HT1080 (cell line): ENCODE data around the gene CRELD1. TPM values are rescaled to one million over a fixed set of nuclear protein-coding genes. Genes with fewer than 3 reads are reported as not detected.
A peak's percentile ranks its signal among the peaks of the same experiment; 100 is the strongest.

Experiments
- DNase-seq: peaks from one replicate; pipeline ENCODE4 v3.0.0-alpha.2; 2015; ENCODE audit warnings: low read depth
- total RNA-seq: library from RNA; depleted of rRNA; stranded (reverse); fragments of >200 nt; shearing (Covaris generic); gene quantifications from 2 replicates; pipeline ENCODE4 v1.2.3, GENCODE V29; 2014

Gene CRELD1
- total RNA-seq, 1 experiment from 2014 or later, result 1.6 TPM

DNA sequence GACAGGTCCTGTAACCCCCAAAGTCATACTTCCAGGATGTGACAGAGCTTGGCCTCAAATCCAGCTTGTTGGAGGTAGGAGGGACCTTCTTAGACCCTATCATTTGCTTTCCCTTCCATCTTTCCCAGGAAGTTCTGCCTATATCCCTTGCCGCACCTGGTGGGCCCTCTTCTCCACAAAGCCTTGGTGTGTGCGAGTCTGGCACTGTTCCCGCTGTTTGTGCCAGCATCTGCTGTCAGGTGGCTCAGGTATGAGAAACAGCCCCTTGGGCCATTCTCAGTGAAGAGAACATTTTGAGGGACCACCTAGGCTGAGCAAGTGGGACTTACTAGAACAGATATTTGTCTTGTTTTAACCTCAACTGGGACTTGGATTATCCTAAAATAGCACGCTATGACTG, 29.7 kb upstream of the CRELD1 start:
- DNase-seq, result no peak

DNA sequence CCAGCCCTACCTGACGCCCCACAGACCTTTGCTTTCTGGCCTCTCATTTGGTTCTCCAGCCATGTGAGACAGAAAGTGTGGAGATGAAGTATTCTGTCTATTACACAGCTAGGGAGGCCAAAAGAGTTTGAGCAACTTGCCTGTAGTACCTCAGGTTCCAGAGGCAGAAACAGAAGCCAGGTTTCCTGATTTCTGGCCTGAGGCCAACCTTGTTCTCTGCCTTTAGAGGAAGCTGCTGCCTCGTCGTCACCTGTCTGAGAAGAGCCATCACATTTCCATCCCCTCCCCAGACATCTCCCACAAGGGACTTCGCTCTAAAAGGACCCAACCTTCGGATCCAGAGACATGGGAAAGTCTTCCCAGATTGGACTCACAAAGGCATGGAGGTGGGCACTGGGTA, 27.2 kb upstream of the CRELD1 start:
- DNase-seq, result no peak

DNA sequence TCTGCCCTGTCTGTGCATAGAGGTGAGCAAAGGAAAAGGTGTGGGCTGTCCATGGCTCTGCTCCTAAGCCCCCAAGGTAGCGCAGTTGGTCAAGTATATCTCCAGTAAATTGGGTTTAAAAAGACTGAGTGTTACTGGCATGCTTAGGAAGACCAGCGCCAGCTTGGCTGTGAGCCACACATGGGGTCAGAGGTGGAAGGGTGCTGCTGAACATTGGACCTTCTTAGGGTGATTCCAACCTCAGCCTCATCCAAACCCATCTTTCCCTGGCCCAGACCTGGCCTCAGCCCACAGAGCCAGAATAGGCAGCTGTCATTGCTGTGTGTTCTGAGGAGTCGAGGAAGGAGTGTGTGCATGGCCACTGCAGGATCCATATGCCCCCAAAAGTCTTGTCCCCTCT, 25.3 kb upstream of the CRELD1 start:
- DNase-seq, result no peak

DNA sequence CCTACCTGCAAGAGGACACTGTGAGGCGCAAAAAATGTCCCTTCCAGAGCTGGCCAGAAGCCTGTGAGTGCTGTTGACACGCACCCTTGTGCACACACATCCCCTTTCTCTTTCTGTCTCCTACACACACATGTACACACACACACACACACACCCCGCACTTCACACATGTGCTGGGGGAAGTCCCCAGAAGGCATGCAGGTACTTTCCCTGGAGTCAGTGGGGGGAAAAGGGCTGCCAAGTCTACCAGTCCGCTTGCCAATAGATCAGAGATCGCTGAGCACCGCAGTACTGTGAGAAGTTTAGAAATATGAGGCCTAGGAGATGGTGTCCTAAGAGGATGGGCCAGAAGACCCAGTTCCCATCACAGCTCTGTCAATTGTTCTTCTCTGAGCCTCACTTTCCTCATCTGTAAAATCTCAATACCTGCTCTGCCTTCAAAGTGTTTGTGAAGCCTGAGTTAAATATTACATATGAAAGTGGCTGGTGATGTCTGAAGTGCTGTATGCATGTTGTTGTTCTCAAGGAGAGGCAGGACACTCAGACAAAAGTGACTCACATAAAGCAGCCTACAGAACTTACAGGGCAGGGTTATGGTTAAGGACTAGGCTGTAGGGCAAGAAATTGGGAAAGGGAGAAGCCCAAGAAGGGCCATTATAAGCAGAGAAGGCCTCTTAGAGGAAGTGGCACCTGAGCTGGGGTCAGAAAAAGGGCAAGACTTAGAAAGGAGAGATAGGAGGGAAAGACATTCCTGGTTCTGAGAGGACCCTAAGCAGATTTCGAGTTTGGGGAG, 24.2 kb upstream of the CRELD1 start:
- DNase-seq, result no peak

DNA sequence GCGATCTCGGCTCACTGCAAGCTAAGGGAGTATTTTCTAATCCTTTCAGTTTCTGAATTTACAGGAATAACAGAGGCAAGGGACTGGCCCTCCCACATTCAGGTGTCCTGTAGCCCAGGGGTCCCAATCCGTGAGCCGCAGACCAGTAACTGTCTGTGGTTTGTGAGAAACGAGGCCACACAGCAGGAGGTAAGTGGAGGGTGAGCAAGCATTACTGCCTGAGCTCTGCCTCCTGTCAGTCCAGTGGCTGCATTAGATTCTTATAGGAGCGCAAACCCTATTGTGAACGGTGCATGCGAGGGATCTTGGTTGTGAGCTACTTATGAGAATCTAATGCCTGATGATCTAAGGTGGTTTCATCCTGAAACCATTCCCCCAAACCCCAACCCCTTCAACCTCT, 21.8 kb upstream of the CRELD1 start:
- DNase-seq, result no peak

DNA sequence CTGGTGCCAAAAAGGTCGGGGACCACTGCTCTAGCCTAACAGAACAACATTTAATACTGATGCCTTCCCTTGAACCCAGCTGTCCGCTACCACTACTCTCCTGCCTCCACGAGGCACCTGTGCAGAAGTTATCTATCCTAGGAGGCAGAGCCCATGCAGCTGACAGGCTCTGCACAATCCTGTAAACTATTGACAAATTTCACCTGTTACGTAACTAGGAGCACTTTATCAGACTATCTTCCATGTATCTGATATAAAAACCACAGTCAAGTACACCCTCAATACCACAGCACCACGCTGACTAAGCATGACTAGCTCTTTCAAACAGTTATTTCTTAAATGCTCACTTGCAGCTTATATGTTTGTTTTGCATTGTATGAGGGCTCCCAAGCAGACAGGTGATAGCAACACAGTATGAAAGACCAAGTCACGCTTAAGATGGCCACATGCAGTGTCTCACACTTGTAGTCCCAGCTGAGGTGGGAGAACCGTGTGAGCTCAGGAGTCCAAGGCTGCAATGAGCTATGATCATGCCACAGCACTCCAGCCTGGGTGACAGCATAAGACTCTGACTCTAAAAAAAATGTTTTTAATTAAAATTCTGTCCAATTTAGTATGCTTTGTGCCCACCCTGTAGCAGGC, 21.2 kb upstream of the CRELD1 start:
- peak; percentile 67 for DNase-seq

DNA sequence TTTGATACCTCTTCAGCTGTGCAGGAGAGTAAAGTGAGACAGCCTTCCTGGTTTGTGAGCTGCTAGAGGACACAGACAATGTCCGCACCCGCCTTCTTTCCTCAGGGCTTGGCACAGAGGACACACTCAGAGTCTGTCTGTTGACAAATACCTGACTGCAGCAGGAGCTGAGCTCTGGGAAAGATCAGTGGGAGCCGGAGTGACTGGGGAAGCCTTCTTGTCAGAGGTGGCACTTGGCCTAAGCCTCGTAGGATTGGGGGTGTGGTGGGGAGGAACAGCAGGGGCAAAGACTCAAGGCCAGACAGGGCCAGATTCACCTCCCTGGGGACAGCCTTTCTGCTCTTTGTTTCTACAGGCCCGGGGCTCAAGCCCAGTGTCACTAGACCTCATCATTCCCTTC, 20.0 kb upstream of the CRELD1 start:
- DNase-seq, result no peak

DNA sequence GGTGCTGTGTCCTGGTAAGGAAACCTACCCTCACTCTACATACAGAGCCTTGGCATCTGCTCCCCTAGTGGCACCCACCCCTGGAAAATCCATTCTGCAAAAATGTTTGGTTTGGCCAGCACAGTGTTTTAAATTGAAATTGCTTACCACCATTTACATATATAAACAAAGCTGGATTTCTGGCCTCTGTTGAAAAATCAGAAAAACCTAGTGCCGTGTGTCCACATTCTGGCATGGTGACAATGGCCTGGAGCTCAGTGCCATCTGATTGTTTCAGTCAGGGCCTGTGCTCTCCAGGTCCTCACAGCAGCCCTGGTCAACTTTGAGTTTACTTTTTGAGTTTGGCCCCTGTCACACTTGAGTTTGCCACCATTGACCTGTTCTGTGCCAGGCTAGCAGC, 19.6 kb upstream of the CRELD1 start:
- DNase-seq, result no peak

DNA sequence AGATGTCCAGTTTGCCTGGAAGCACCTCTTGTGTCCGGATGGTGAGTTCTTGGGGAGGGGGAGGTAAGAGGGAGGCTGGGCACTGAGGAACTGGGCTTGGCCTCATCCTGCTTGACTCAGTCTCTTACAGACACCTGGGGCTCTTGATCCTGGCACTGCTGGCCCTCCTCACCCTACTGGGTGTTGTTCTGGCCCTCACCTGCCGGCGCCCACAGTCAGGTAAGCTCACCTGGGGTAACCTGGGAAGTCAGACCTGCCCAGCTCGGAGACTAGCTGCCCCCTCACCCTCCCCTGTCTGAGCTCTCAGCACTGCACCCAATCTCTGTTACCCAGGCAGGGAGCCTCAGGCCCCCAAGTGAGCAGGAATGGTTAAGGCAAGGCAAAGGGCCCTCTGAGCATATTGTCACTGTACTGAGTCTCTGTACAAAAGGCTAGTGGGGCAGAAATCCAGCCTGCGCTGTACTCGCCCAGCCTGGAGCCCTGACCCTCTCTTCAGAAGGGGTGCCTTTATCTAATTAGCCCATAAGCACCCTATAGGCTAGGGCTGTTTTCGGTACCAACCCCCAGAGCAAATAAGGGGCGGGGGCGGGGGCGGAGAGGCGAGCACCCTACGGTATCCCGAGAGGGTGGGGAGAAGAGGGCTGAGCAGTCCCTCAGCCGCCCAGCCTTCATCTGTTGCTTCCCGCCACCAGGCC, 18.9 kb upstream of the CRELD1 start:
- no peak for DNase-seq

DNA sequence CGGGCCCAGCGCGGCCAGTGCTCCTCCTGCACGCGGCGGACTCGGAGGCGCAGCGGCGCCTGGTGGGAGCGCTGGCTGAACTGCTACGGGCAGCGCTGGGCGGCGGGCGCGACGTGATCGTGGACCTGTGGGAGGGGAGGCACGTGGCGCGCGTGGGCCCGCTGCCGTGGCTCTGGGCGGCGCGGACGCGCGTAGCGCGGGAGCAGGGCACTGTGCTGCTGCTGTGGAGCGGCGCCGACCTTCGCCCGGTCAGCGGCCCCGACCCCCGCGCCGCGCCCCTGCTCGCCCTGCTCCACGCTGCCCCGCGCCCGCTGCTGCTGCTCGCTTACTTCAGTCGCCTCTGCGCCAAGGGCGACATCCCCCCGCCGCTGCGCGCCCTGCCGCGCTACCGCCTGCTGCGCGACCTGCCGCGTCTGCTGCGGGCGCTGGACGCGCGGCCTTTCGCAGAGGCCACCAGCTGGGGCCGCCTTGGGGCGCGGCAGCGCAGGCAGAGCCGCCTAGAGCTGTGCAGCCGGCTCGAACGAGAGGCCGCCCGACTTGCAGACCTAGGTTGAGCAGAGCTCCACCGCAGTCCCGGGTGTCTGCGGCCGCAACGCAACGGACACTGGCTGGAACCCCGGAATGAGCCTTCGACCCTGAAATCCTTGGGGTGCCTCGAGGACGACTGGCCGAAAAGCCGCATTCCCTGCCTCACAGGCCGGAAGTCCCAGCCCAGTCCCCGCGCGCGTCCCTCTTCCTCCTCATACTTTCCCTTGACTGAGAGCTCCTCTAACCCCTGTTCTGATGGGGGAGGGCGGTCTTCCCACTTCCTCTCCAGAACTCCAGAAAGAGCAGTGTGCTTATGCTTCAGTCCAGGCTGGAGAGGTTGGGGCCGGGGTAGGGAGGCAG, 18.1 kb upstream of the CRELD1 start:
- DNase-seq, result peak; percentile 26

DNA sequence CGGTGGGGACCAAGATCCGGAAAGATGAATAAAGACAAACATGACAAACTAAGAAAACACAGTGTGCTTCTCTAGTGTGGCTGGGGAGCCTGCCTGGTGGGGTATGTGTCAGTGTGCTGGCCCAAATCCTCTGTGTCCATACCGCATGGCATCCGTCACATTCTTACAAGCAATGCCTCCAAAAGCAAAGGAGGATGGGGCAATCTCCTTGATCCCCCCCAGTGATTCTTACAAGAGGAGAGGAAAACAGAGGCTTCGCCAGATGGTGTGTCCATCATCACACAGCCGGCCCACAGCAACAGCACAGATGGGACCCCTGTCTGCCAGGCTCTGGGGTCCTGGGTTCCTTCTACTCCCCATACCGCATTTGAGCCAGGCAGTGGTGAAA, 17.3 kb upstream of the CRELD1 start:
- no peak for DNase-seq

DNA sequence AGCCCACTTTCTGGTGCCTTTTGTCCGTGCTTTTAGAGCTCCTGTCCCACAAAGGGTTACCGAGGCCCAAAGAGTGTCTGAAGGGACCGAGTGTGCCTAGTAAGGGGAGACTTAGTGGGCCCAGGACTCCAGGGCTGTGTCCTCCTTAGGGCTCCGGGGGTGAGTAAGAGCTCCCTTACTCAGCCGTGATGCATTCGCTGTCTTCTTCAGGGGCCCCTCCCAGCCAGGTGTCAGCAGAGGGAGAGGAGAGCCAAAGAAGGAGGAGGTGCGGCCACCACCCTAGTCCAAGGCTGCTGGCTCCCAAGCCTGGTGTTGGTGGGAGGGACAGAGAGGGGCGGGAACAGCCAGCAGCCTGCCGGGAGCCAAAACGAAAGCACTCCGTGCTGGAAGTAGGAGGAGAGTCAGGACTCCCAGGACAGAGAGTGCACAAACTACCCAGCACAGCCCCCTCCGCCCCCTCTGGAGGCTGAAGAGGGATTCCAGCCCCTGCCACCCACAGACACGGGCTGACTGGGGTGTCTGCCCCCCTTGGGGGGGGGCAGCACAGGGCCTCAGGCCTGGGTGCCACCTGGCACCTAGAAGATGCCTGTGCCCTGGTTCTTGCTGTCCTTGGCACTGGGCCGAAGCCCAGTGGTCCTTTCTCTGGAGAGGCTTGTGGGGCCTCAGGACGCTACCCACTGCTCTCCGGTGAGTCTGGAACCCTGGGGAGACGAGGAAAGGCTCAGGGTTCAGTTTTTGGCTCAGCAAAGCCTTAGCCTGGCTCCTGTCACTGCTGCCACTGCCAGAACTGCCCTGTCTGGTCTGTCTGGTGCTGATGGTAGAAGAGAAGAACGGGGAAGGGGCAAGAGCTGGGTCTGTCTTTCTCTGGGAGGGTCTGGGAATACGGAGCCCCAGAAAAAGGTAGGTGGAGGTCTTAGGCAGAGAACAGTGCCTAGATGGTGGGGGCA, 16.6 kb upstream of the CRELD1 start, which contains the start of gene IL17RC:
Gene IL17RC (plus strand): TSS at position 365 of the 947 bp plus-strand sequence. CDS start 218 bp downstream, at position 583.
- DNase-seq, result peak; percentile 93

DNA sequence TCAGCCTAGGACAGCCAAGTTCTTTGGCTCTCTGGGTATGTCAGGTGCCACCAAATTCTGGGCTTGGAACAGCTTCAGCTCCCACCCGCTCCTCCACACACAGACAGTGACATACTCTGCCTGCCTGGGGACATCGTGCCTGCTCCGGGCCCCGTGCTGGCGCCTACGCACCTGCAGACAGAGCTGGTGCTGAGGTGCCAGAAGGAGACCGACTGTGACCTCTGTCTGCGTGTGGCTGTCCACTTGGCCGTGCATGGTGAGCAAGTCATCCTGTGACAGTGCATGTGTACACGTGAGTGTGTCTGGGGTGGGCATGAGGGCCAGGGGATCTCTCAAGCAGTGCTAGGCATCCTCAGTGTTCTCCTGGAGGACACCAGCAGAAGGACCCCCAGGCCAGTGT, 15.8 kb upstream of the CRELD1 start:
- no peak for DNase-seq

DNA sequence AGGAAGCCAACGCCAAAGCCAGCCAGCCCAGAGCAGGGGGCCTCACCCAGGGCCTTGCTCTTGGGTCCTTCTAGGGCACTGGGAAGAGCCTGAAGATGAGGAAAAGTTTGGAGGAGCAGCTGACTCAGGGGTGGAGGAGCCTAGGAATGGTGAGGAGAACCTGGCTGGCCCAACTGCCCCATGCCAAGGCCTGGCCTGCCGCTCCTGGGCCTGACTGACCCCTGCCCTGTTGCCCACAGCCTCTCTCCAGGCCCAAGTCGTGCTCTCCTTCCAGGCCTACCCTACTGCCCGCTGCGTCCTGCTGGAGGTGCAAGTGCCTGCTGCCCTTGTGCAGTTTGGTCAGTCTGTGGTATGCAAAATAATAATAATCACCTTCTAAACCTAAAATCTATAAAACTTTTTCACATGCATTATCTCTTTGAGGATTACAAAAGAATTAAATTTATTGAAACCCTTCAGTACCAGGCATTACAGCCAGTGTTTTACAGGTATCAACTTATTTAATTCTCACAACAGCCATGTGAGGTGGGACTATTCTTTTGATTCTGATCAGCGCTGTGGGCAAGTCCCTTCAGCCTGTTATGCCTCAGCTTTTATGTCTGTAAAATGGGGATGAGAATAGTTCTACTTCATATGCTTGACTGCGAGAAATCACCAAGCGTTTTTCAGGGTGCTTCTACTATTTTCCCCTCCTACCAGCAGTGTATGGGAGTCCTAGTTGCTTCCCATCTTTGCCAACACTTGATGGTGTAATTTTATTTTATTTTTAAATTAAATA, 15.2 kb upstream of the CRELD1 start:
- DNase-seq, result no peak

DNA sequence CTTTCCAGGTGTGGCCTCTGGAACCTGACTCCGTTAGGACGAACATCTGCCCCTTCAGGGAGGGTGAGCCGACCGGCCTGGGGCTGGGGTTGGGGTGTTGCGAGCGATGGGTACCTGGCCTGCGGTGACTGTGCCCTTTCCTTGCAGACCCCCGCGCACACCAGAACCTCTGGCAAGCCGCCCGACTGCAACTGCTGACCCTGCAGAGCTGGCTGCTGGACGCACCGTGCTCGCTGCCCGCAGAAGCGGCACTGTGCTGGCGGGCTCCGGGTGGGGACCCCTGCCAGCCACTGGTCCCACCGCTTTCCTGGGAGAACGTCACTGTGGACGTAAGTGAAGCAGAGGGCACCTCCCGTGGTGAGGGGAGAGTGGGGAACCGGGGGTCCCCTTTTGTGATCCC, 5.5 kb upstream of the CRELD1 start:
- no peak for DNase-seq

DNA sequence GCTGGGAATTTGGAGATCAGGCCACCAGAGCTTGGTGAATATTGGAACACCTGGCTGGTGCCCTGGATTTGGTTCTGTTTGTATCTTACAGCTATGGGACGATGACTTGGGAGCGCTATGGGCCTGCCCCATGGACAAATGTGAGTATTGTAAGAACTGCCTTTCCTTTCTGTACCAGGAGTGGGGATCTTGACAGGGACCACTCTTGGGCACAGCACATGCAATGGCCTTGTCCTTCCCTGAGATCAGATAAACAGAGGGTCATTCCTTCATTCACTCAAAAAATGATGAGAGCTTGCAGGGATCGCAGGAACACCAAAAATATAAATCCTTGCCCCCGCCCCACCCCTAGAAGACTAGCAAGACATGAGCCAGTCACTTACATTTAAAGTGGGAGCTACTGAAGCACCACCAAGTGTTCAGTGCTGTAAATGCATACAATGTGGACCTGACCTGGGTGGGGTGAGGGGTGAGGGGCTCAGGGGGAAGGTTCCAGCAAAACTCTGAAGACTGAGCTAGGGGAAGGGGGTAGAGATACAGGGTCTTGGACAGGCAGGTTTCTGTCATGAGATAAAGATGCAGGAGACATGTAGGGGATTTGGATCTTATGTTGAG, 2.7 kb upstream of the CRELD1 start:
- DNase-seq, result no peak

DNA sequence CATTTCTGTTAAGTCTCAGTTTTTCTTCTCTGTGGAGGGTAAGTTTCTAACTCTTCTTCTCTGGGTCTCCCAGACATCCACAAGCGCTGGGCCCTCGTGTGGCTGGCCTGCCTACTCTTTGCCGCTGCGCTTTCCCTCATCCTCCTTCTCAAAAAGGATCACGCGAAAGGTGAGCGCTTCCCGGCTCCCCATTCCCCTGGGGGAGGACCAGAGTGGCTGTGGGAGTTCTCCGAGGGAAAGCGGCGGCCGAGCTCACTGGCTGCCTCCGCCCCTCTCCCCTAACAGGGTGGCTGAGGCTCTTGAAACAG, 1.1 kb upstream of the CRELD1 start:
- DNase-seq, result no peak

DNA sequence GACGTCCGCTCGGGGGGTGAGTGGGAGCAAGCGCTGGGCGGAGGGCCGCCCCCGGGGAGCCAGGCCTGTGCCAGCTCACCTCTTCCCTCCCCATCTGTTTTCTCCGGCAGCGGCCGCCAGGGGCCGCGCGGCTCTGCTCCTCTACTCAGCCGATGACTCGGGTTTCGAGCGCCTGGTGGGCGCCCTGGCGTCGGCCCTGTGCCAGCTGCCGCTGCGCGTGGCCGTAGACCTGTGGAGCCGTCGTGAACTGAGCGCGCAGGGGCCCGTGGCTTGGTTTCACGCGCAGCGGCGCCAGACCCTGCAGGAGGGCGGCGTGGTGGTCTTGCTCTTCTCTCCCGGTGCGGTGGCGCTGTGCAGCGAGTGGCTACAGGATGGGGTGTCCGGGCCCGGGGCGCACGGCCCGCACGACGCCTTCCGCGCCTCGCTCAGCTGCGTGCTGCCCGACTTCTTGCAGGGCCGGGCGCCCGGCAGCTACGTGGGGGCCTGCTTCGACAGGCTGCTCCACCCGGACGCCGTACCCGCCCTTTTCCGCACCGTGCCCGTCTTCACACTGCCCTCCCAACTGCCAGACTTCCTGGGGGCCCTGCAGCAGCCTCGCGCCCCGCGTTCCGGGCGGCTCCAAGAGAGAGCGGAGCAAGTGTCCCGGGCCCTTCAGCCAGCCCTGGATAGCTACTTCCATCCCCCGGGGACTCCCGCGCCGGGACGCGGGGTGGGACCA, 632 bp upstream of the CRELD1 start:
- DNase-seq, result no peak

DNA sequence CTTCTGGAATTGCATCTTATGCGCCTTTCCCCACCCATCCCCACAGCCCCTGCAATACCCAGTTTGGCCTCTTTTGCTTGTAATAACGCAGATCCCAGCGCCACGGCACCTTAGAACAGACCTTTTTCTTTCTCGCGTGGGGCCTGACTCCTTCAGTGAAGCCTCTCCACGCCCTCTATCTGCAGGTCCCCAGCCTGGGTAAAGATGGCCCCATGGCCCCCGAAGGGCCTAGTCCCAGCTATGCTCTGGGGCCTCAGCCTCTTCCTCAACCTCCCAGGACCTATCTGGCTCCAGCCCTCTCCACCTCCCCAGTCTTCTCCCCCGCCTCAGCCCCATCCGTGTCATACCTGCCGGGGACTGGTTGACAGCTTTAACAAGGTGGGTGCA, 594 bp downstream of the CRELD1 start:
- no peak for DNase-seq
